ENCODE results near the gene ASAP2. TPM values are rescaled to one million over a fixed set of nuclear protein-coding genes. Genes with fewer than 3 reads are reported as not detected.

ASAP2 gene
- total RNA-seq, 2 experiments from 2014 or later = 0.16 TPM; not detected in 1

DNA sequence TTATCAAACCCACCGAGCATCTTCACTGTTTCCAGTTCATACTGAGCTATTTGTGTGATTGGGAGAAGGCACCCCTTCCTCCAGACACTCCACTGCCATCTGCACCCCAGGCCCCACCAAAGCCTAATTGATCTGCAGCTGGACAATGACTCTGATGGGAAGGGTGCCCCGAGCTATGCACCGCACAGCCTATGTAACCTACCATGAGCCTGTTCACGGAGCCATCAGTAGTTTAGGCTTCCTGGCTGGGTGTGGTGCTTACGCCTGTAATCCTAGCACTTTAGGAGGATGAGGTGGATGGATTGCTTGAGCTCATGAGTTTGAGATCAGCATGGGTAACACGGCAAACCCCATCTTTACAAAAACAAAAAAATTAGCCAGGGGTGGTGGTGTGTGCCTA, 17.8 kb upstream of the ASAP2 start:
- no peak overlapping the region for H3K27ac ChIP-seq (ENCODE audit: low read depth in 1 of 2, low read length in 2 of 2)
- ChIA-PET CTCF (no interaction called here), POLR2A (interaction anchor here (0.6 kb wide), 1 partner anchor 45 kb away, joined by 3 read pairs; no protein-coding TSS in a partner anchor)
- no peaks in the 10 kb centered on the region for H3K9me3 ChIP-seq (ENCODE audit: control insufficient read depth in 1 of 2, insufficient read depth in 1 of 2, low read length in 2 of 2)
- no peak for DNase-seq
- H3K4me1 ChIP-seq (ENCODE audit: insufficient read depth, low read length) = no peaks in the 10 kb centered on the region
- H3K4me3 ChIP-seq (ENCODE audit: low read length) = no peak overlapping the region
- no peaks in the 10 kb centered on the region for H3K27me3 ChIP-seq (ENCODE audit: control insufficient read depth in 1 of 2, insufficient read depth in 2 of 2, low read length in 2 of 2)
- H3K36me3 ChIP-seq (ENCODE audit: insufficient read depth, low read length) = no peaks in the 10 kb centered on the region
- peaks cover 9% of the 10 kb centered on the region for H3K27me3 Mint-ChIP-seq
- no peaks in the 10 kb centered on the region for H3K4me1 Mint-ChIP-seq (ENCODE audit: low read depth)
- TF ChIP-seq, protein P1, sequence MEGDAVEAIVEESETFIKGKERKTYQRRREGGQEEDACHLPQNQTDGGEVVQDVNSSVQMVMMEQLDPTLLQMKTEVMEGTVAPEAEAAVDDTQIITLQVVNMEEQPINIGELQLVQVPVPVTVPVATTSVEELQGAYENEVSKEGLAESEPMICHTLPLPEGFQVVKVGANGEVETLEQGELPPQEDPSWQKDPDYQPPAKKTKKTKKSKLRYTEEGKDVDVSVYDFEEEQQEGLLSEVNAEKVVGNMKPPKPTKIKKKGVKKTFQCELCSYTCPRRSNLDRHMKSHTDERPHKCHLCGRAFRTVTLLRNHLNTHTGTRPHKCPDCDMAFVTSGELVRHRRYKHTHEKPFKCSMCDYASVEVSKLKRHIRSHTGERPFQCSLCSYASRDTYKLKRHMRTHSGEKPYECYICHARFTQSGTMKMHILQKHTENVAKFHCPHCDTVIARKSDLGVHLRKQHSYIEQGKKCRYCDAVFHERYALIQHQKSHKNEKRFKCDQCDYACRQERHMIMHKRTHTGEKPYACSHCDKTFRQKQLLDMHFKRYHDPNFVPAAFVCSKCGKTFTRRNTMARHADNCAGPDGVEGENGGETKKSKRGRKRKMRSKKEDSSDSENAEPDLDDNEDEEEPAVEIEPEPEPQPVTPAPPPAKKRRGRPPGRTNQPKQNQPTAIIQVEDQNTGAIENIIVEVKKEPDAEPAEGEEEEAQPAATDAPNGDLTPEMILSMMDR (IDR thresholded peaks at IDR 0.05) = no peak
- H3K4me3 Mint-ChIP-seq = no peak overlapping the region
- H3K36me3 Mint-ChIP-seq (ENCODE audit: low read depth) = no peaks in the 10 kb centered on the region
- no peak overlapping the region for H3K27ac Mint-ChIP-seq
- intact Hi-C loops (cut with DNase I, micrococcal nuclease) = no loop called here
- no peaks in the 10 kb centered on the region for H3K9me3 Mint-ChIP-seq
- ATAC-seq (ENCODE audit: poor library complexity) = no peak

DNA sequence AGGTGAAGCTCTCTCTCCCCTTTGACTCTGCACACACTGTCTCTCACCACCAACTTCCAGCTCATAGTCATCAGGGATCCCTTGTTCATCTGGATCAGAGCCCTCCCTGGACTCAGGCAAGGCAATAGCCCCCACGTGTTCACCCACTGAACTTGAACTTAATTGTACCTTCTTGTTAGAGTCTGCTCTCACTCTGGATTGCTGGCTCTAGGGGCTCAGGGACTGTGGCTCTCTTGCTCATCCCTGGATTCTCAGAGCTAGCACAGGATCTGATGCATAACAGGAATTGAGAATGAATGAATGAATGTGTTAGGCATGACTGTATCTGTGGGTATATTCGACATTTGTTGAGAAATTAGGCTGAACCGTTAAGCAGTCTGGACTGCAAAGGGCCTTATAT, 16.7 kb upstream of the ASAP2 start:
- H3K27ac ChIP-seq (ENCODE audit: low read depth in 1 of 2, low read length in 2 of 2) = no peak overlapping the region
- H3K27ac Mint-ChIP-seq = no peak overlapping the region
- H3K4me3 ChIP-seq (ENCODE audit: low read length) = no peak overlapping the region
- H3K27me3 ChIP-seq (ENCODE audit: control insufficient read depth in 1 of 2, insufficient read depth in 2 of 2, low read length in 2 of 2) = no peaks in the 10 kb centered on the region
- CTCF ChIA-PET = no interaction called here
- TF ChIP-seq, protein P1 (IDR thresholded peaks at IDR 0.05) = no peak
- DNase-seq (no peak), ATAC-seq (ENCODE audit: poor library complexity) (no peak)
- POLR2A ChIA-PET = no interaction called here
- H3K4me1 Mint-ChIP-seq (ENCODE audit: low read depth) = no peaks in the 10 kb centered on the region
- H3K9me3 ChIP-seq (ENCODE audit: control insufficient read depth in 1 of 2, insufficient read depth in 1 of 2, low read length in 2 of 2) = no peaks in the 10 kb centered on the region
- H3K9me3 Mint-ChIP-seq = no peaks in the 10 kb centered on the region
- no peaks in the 10 kb centered on the region for H3K36me3 ChIP-seq (ENCODE audit: insufficient read depth, low read length)
- H3K27me3 Mint-ChIP-seq = peaks cover 4% of the 10 kb centered on the region
- intact Hi-C loops (cut with DNase I, micrococcal nuclease) = no loop called here
- no peaks in the 10 kb centered on the region for H3K36me3 Mint-ChIP-seq (ENCODE audit: low read depth)
- no peak overlapping the region for H3K4me3 Mint-ChIP-seq
- H3K4me1 ChIP-seq (ENCODE audit: insufficient read depth, low read length) = no peaks in the 10 kb centered on the region

DNA sequence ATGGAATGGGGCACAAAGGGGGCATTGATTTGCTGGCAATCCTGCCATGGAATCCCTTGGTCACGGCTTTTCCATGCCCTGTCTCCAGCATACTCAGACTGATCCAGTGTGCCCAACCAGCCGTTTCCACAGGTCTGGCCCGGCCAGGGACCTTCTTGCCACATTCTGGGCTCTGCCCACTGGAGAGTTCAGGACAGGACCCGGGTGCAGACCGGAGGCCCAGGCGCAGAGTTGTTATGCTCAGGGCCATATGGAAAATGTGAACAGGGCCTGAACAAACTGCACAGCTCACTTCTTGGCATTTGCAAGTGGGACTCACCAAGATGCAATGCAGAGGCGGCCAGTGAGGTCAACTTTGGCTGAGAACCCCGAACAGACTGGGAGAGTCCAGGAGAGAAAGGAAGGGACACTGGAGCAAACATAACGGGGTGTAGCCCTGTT, 15.6 kb upstream of the ASAP2 start:
- H3K4me3 ChIP-seq (ENCODE audit: low read length) = no peak overlapping the region
- ChIA-PET CTCF (no interaction called here), POLR2A (no interaction called here)
- ATAC-seq (ENCODE audit: poor library complexity) (no peak), DNase-seq (no peak)
- Mint-ChIP-seq H3K27me3 (peaks cover 4% of the 10 kb centered on the region), H3K9me3 (no peaks in the 10 kb centered on the region), H3K36me3 (ENCODE audit: low read depth) (no peaks in the 10 kb centered on the region), H3K4me3 (no peak overlapping the region), H3K27ac (no peak overlapping the region), H3K4me1 (ENCODE audit: low read depth) (no peaks in the 10 kb centered on the region)
- H3K4me1 ChIP-seq (ENCODE audit: insufficient read depth, low read length) = no peaks in the 10 kb centered on the region
- H3K27ac ChIP-seq (ENCODE audit: low read depth in 1 of 2, low read length in 2 of 2) = no peak overlapping the region
- no peaks in the 10 kb centered on the region for H3K36me3 ChIP-seq (ENCODE audit: insufficient read depth, low read length)
- no peaks in the 10 kb centered on the region for H3K9me3 ChIP-seq (ENCODE audit: control insufficient read depth in 1 of 2, insufficient read depth in 1 of 2, low read length in 2 of 2)
- TF ChIP-seq, protein P1 (IDR thresholded peaks at IDR 0.05) = no peak
- H3K27me3 ChIP-seq (ENCODE audit: control insufficient read depth in 1 of 2, insufficient read depth in 2 of 2, low read length in 2 of 2) = no peaks in the 10 kb centered on the region
- intact Hi-C loops (cut with DNase I, micrococcal nuclease) = no loop called here
